Parathyroid adenoma (tissue), 2 donors: ENCODE results near the gene PHKB.

Experiments
- H2AFZ ChIP-seq: fragments of 300-600 bp; sonication (generic); one replicate; pipeline ENCODE4 v1.7.0; 2017; ENCODE audit warnings: antibody characterized with exemption, mild to moderate bottlenecking
- H3K27ac ChIP-seq: fragments of 300-600 bp; sonication (generic); one replicate; pipeline ENCODE4 v1.7.0; 2017
- H3K27me3 ChIP-seq: fragments of 300-600 bp; sonication (generic); one replicate; pipeline ENCODE4 v1.7.0; 2017; ENCODE audit warnings: low read length; ENCODE audit not compliant: control insufficient read depth, insufficient read depth
- H3K36me3 ChIP-seq: fragments of 300-600 bp; sonication (generic); one replicate; pipeline ENCODE4 v1.7.0; 2017; ENCODE audit warnings: low read length; ENCODE audit not compliant: control insufficient read depth, insufficient read depth
- H3K4me1 ChIP-seq: fragments of 300-600 bp; sonication (generic); one replicate; pipeline ENCODE4 v1.7.0; 2017; ENCODE audit warnings: control low read depth
- H3K4me2 ChIP-seq: fragments of 300-600 bp; sonication (generic); one replicate; pipeline ENCODE4 v1.7.0; 2017; ENCODE audit warnings: low read length
- H3K4me3 ChIP-seq: fragments of 300-600 bp; sonication (generic); one replicate; pipeline ENCODE4 v1.7.0; 2017; ENCODE audit warnings: low read depth, low read length
- H3K79me2 ChIP-seq: fragments of 300-600 bp; sonication (generic); one replicate; pipeline ENCODE4 v1.7.0; 2017; ENCODE audit warnings: control low read depth
- H3K9ac ChIP-seq: fragments of 300-600 bp; sonication (generic); one replicate; pipeline ENCODE4 v1.7.0; 2017; ENCODE audit warnings: mild to moderate bottlenecking
- H3K9me3 ChIP-seq: fragments of 300-600 bp; sonication (generic); one replicate; pipeline ENCODE4 v1.7.0; 2017; ENCODE audit warnings: low read length; ENCODE audit not compliant: control insufficient read depth
- TF ChIP-seq, protein P1 (sequence below): fragments of 300-600 bp; sonication (generic); IDR thresholded peaks from one replicate; pipeline ENCODE4 v1.7.0; 2017; ENCODE audit warnings: antibody characterized with exemption, mild to moderate bottlenecking
- donor health status: primary hyperparathyroidism.

PHKB gene

DNA sequence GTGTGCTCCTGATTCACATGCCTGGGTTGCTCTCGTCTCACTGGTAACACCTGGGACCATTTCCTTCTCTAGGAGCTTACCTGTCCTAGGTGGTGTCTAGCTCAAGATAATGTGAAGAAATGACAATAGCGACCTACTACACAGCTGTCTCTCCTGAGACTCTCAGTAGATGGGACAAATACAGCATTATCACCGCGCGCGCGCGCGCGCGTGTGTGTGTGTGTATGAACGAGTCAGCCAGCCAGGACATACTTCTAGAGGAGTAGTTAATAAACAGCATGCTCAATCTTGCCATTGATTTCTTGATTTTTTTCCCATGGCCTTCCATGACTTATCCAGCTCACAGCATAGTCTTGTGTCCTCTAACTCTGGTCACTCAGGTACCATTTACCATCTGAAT is 268.6 kb downstream of the PHKB start:
- H3K4me3 ChIP-seq, result no peak overlapping the region

DNA sequence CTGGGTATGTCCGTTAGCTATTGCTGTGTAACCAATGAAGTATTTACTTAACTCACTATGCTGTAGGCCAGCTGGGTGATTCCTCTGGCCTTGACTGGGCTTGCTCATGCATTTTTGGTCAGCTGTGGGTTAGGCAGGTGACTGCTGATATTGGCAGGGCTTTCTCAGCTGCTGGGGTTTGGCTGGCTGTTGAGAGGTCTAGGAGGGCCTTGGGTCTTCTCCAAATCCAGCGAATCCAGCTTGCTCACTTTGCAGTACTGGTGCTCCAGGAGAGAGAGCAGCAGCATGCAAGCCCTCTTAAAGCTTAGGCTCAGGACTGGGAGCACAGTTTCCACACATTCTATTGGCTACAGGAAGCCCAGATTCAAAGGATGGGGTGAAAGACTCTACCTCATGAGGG is 270.1 kb downstream of the PHKB start:
- no peak overlapping the region for H3K9ac ChIP-seq
- H3K79me2 ChIP-seq, result no peaks in the 10 kb centered on the region
- no peaks in the 10 kb centered on the region for H3K36me3 ChIP-seq
- no peak overlapping the region for H2AFZ ChIP-seq
- no peaks in the 10 kb centered on the region for H3K4me1 ChIP-seq
- TF ChIP-seq, protein P1, sequence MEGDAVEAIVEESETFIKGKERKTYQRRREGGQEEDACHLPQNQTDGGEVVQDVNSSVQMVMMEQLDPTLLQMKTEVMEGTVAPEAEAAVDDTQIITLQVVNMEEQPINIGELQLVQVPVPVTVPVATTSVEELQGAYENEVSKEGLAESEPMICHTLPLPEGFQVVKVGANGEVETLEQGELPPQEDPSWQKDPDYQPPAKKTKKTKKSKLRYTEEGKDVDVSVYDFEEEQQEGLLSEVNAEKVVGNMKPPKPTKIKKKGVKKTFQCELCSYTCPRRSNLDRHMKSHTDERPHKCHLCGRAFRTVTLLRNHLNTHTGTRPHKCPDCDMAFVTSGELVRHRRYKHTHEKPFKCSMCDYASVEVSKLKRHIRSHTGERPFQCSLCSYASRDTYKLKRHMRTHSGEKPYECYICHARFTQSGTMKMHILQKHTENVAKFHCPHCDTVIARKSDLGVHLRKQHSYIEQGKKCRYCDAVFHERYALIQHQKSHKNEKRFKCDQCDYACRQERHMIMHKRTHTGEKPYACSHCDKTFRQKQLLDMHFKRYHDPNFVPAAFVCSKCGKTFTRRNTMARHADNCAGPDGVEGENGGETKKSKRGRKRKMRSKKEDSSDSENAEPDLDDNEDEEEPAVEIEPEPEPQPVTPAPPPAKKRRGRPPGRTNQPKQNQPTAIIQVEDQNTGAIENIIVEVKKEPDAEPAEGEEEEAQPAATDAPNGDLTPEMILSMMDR, result no peak
- H3K27me3 ChIP-seq, result no peaks in the 10 kb centered on the region
- no peak overlapping the region for H3K27ac ChIP-seq
- H3K4me2 ChIP-seq, result no peak overlapping the region
- H3K4me3 ChIP-seq, result no peak overlapping the region
- no peaks in the 10 kb centered on the region for H3K9me3 ChIP-seq

More for the DNA sequence above, 268.6 kb downstream of the PHKB start:
- no peak overlapping the region for H3K4me2 ChIP-seq
- H3K4me1 ChIP-seq, result no peaks in the 10 kb centered on the region
- no peak overlapping the region for H3K27ac ChIP-seq
- H3K9me3 ChIP-seq, result no peaks in the 10 kb centered on the region
- H2AFZ ChIP-seq, result no peak overlapping the region
- H3K9ac ChIP-seq, result no peak overlapping the region
- no peaks in the 10 kb centered on the region for H3K36me3 ChIP-seq
- H3K79me2 ChIP-seq, result no peaks in the 10 kb centered on the region
- TF ChIP-seq, protein P1, result no peak
- no peaks in the 10 kb centered on the region for H3K27me3 ChIP-seq

DNA sequence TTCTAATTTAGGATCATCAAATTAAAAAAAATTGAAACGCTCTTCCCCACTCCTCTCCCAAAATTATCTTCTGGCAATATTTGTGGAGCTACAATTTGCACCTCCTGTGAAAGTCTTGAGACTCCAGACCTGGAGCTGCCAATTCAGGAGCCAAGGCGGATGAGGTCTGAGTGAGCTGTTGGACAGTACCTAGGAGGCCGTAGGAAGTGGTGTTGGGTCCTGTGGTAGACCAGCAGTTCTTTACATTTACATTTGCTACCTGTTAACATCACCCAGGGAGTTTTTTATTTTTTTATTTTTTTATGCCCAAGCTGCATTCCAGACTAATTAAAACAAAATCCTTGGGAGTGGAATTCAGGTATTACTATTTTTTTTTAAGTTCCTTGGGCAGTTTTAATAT is 271.0 kb downstream of the PHKB start:
- TF ChIP-seq, protein P1, result no peak
- Histone ChIP-seq H3K4me3 (no peak overlapping the region), H3K4me2 (no peak overlapping the region), H3K27me3 (no peaks in the 10 kb centered on the region), H3K4me1 (no peaks in the 10 kb centered on the region), H3K79me2 (no peaks in the 10 kb centered on the region), H3K9me3 (no peaks in the 10 kb centered on the region), H2AFZ (no peak overlapping the region), H3K9ac (no peak overlapping the region), H3K27ac (no peak overlapping the region), H3K36me3 (no peaks in the 10 kb centered on the region)

DNA sequence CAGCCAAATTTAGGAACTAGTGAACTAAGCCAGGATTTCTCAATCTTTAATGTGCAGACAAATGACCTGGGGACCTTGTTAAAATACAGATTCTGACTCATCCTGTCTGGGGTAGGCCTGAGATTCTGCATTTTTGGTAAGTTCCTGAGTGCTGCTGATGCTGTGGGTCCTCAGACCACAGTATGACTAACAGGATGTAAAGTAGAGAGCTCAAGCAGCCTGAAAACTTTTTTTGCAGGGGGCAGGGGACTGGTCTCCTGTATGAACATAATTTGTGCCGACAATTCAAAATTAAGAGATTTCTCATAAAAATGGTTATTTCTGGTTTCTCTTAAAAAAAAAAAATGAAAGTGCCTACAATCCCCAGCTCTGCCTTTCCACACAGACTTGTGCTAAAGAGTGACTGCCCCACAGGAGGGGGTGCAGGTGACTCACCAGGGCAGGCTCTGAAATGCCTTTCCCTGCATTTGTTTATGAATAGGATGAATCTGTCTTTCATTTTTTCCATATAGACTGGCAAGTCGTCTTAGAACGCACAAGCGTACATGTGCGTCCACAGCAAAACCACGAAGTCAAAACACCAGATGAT is 271.5 kb downstream of the PHKB start:
- TF ChIP-seq, protein P1, result no peak
- no peaks in the 10 kb centered on the region for H3K79me2 ChIP-seq
- H3K4me2 ChIP-seq, result no peak overlapping the region
- no peak overlapping the region for H3K9ac ChIP-seq
- H3K9me3 ChIP-seq, result no peaks in the 10 kb centered on the region
- H3K36me3 ChIP-seq, result no peaks in the 10 kb centered on the region
- no peak overlapping the region for H3K4me3 ChIP-seq
- no peak overlapping the region for H3K27ac ChIP-seq
- H3K27me3 ChIP-seq, result no peaks in the 10 kb centered on the region
- no peak overlapping the region for H2AFZ ChIP-seq
- H3K4me1 ChIP-seq, result no peaks in the 10 kb centered on the region
